ENCODE results near the gene SNRPD1.
A peak's percentile ranks its signal among the peaks of the same experiment; 100 is the strongest.
"Not testable (repeated sequence)": the region's sequence is repeated elsewhere in the genome, so short reads cannot be mapped to it uniquely, and the experiment has no call there.

The SNRPD1 gene

DNA sequence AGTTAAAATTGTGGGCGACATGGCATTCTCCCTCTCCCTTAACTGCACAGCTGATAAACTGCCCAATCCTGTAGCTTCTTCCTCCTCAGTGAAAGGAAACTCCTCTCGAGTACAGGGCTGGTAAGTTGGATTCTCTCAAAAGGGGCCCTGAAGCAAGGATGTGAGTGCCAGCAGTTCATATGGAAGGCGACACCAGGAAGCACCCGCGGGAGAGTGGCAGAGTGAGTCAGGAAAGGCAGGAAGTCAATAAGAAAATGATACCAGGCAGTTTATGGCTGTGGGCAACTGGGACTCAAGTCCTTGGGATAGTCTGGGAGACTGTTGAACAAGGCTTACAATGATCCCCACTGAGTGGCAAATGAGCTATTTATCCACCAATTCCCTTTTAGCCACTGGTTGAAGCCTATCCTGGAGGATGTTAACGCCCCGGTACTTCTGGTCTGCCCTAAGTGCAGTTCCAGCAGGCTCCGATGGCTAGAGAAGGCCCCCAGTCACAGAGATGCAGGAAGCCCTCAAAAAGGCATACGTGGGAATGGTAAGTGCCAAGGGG lies 57.7 kb downstream of the SNRPD1 start:
- TF ChIP-seq CTCF (conservative IDR thresholded peaks at IDR 0.05; ENCODE audit: low read depth, low read length), result no peak
- no peak for DNase-seq (ENCODE audit: low read depth)
- no peak overlapping the region for H3K4me3 ChIP-seq (ENCODE audit: low read length)

GRCh38 chr18:21672521-21673267 lies 60.6 kb downstream of the SNRPD1 start:
- peak; percentile 88 for DNase-seq (ENCODE audit: low read depth)
- H3K4me3 ChIP-seq (ENCODE audit: low read length), result no peak overlapping the region
- no peak for TF ChIP-seq CTCF (conservative IDR thresholded peaks at IDR 0.05; ENCODE audit: low read depth, low read length)

DNA sequence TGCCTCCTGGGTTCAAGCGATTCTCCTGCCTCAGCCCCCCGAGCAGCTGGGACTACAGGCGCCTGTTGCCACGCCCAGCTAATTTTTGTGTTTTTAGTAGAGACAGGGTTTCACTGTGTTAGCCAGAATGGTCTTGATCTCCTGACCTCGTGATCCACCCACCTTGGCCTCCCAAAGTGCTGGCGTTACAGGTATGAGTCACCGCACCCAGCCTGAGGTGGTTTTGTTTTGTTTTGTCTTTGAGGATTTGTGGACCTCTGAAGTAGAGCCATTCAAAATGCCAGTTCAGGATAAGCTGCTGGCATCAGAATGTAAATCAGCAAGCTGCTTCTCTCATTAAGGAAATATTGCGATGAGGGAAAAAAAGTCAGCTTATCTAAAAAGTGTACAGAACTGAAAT lies 63.2 kb downstream of the SNRPD1 start:
- not testable (repeated sequence) for H3K4me3 ChIP-seq (ENCODE audit: low read length); DNase-seq (ENCODE audit: low read depth)

DNA sequence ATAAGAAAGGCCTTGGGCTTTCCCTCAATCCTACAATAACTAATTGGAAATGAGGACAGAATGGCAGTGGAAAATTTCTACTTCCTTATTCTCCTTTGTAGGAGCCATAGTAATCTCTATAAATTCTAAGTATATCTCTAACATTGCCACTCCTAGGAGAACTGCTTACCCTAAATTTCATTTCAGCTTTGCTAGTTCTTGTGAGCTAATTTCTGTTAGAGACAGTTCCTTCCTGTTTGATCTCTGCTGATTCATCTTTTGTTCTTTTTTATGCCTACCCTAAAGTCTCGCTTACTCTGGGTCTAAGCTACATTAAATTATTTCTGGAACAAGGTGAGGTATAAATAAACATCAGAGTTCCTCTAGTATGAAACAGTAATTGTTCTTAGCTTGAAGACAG lies 66.7 kb downstream of the SNRPD1 start:
- H3K4me3 ChIP-seq (ENCODE audit: low read length), result no peak overlapping the region
- DNase-seq (ENCODE audit: low read depth), result no peak
- no peak for TF ChIP-seq CTCF (conservative IDR thresholded peaks at IDR 0.05; ENCODE audit: low read depth, low read length)

GRCh38 chr18:21680161-21680560 lies 68.0 kb downstream of the SNRPD1 start:
- no peak overlapping the region for H3K4me3 ChIP-seq (ENCODE audit: low read length)
- DNase-seq (ENCODE audit: low read depth), result no peak
- no peak for TF ChIP-seq CTCF (conservative IDR thresholded peaks at IDR 0.05; ENCODE audit: low read depth, low read length)

- TF ChIP-seq CTCF (conservative IDR thresholded peaks at IDR 0.05; ENCODE audit: low read depth, low read length), result no peak
- DNase-seq (ENCODE audit: low read depth), result no peak
- peak overlapping the region; percentile 39 for H3K4me3 ChIP-seq (ENCODE audit: low read length)
Observed at GRCh38 chr18:21682371-21683051, 70.4 kb downstream of the SNRPD1 start.
